ENCODE results near the gene FYCO1. TPM values are rescaled to one million over a fixed set of nuclear protein-coding genes. Genes with fewer than 3 reads are reported as not detected.

Gene FYCO1
- total RNA-seq, 4 donors from 2014 or later = 38.2 to 66.6 (median 50.5) TPM

DNA sequence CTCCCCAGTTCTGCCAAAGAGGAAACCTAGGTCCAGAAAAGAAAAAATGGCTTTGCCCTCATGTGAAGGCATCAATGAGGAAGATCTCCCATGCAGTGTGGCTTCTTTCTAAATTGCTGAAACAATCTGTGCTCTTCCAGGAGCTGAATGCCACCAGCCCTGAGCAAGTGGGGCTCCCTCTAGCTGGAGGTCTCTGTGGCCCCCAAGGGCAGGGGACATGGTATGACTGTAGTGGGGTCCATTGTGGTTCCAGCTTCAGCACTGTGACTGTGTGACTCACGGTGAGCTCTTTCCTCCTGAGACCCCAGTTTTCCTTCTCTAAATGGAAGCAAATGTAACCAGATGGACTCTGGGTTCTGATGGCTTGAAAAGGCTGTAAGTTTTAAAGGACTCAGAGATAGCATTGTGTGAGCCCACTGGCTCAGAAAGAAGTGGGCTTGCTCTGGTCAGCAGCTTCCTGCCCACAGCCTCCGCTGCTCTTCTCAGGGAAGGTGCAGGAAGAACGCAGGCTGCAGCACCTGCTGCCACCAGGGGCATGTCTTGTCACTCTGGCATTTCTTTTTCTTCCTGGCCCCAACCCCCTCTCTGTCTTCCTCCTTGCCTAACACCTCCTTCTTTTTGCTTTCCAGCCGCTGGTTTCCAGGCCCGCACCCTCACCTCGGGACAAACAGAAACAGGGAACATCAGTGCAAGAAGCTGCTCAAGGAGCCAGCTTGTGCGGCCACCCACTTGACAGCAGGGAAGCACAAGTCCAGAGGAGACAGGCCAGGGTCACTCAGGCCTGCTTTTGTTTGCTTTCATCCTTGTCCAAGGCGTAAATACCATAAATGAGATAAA lies 58.2 kb downstream of the FYCO1 start:
- Histone ChIP-seq H3K9me3 (no peaks in the 10 kb centered on the region), H3K27me3 (no peaks in the 10 kb centered on the region)

DNA sequence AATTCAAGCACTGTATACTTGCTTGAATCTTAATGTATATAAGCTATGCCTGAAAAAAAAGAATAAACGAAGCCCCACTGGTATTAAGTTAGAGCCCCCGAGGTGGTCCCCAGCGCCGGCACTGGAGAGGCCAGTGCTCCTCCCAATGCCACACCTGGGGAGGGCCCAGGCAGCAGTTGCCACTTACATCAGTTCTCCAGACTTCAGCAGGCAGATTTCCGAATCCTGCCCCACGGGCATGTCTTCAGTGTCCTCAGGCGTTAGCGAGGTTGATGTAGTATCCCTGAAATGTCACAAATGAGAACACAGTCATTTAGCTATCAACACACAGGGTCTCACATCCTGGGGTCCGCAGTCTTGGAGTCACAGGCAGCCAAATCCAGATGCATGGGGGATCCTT lies 59.4 kb downstream of the FYCO1 start:
- Histone ChIP-seq H3K27ac (no peak overlapping the region), H3K9me3 (no peaks in the 10 kb centered on the region), H3K36me3 (peaks cover 41 to 42% of the 10 kb centered on the region in 2 donors), H3K4me1 (peaks cover 19 to 24% of the 10 kb centered on the region in 2 donors), H3K4me3 (replicated peaks in 1 of 3) (no peak overlapping the region), H3K27me3 (no peaks in the 10 kb centered on the region)
- no peak for DNase-seq
- intact Hi-C loops (cut with DNase I) = no loop called here
- TF ChIP-seq POLR2A (IDR thresholded peaks at IDR 0.05) = no peak
- TF ChIP-seq, protein P1, sequence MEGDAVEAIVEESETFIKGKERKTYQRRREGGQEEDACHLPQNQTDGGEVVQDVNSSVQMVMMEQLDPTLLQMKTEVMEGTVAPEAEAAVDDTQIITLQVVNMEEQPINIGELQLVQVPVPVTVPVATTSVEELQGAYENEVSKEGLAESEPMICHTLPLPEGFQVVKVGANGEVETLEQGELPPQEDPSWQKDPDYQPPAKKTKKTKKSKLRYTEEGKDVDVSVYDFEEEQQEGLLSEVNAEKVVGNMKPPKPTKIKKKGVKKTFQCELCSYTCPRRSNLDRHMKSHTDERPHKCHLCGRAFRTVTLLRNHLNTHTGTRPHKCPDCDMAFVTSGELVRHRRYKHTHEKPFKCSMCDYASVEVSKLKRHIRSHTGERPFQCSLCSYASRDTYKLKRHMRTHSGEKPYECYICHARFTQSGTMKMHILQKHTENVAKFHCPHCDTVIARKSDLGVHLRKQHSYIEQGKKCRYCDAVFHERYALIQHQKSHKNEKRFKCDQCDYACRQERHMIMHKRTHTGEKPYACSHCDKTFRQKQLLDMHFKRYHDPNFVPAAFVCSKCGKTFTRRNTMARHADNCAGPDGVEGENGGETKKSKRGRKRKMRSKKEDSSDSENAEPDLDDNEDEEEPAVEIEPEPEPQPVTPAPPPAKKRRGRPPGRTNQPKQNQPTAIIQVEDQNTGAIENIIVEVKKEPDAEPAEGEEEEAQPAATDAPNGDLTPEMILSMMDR (IDR thresholded peaks at IDR 0.05) = no peak
- 88 to 93% methylated on average over 9 of the region's 9 CpGs for WGBS, 2 donors

More for the DNA sequence above, 58.2 kb downstream of the FYCO1 start:
- H3K36me3 ChIP-seq = peaks cover 34 to 36% of the 10 kb centered on the region in 2 donors
- no peak overlapping the region for H3K27ac ChIP-seq
- WGBS, 2 donors = 84 to 87% methylated on average over 8 of the region's 8 CpGs
- H3K4me3 ChIP-seq (replicated peaks in 1 of 3) = no peak overlapping the region
- TF ChIP-seq POLR2A (IDR thresholded peaks at IDR 0.05) = no peak
- TF ChIP-seq, protein P1 (IDR thresholded peaks at IDR 0.05) = no peak
- DNase-seq = no peak
- H3K4me1 ChIP-seq = peaks cover 19 to 24% of the 10 kb centered on the region in 2 donors
- intact Hi-C loops (cut with DNase I) = loop anchor here (2.0 kb wide), 1 partner anchor 141 kb away; no protein-coding TSS in a partner anchor

DNA sequence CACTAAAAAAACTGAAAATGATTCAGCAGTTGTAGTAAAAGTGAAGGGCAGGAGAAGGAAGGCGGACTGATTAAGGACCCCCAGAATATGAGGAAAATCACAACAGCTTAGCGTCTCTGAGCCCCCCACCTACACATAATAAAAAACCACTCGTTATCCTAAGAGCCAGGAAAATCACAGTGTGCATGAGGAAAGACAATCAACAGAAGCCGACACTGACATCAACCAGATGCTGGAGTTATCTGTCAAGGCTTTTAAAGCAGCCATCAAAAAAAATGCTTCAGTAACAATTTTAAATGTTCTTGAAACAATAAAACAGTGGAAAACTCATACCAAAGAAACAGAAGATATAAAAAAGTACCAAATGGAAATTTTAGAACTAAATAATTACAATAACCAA lies 62.0 kb downstream of the FYCO1 start:
- H3K4me3 ChIP-seq (replicated peaks in 1 of 3) = no peak overlapping the region
- DNase-seq = no peak
- 89 to 96% methylated on average over 4 of the region's 4 CpGs for WGBS, 2 donors
- no peak overlapping the region for H3K27ac ChIP-seq
- intact Hi-C loops (cut with DNase I) = no loop called here
- peaks cover 68% of the 10 kb centered on the region in 2 donors for H3K36me3 ChIP-seq
- TF ChIP-seq, protein P1 (IDR thresholded peaks at IDR 0.05) = no peak
- TF ChIP-seq POLR2A (IDR thresholded peaks at IDR 0.05) = no peak
- no peaks in the 10 kb centered on the region for H3K27me3 ChIP-seq
- H3K9me3 ChIP-seq = no peaks in the 10 kb centered on the region
- H3K4me1 ChIP-seq = no peaks in the 10 kb centered on the region

DNA sequence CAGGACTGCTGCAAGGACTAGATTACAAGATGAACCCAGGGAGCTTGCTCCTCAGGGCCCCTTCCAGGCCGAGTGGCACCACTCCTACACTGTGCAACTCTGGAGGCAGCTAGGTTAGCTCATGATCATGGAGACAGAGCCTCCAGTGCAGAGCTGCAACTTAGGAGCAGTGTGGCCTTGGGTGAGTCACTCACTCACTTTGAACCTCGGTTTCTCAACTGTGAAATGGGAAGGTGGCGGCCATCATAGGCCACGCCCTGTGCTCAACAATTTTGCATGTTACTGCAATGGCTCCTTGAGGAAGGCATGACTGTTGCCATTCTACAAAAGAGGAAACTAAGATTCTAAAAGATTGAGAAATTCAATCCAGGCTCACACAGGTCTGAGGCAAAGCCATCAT lies 63.5 kb downstream of the FYCO1 start:
- no peak for DNase-seq
- no peaks in the 10 kb centered on the region for H3K9me3 ChIP-seq
- 95 to 98% methylated on average over 3 to 4 of the region's 4 CpGs for WGBS, 2 donors
- H3K4me3 ChIP-seq (replicated peaks in 1 of 3) = no peak overlapping the region
- peaks cover 72 to 76% of the 10 kb centered on the region in 2 donors for H3K36me3 ChIP-seq
- TF ChIP-seq POLR2A (IDR thresholded peaks at IDR 0.05) = no peak
- TF ChIP-seq, protein P1 (IDR thresholded peaks at IDR 0.05) = no peak
- no peaks in the 10 kb centered on the region for H3K27me3 ChIP-seq
- H3K27ac ChIP-seq = no peak overlapping the region
- H3K4me1 ChIP-seq = no peaks in the 10 kb centered on the region
- intact Hi-C loops (cut with DNase I) = no loop called here

DNA sequence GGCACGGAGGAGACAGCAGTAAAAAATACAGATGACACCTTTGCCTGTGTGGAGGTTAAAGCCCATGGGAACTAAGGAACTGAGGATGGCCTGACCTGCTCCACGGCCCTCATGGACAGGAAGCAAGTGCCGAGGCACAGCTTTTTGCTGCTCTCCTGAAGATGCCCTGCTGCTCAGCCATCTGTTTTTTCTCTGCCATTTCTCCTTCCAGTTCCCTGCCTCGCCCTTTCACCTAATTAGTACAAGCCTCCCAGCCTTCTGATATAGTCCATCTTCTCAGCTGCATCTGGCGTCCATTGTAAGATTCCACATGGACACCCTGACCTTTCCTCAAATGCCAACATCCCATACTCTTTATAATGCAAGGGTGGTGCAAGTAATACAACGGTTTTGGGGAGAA lies 64.1 kb downstream of the FYCO1 start:
- intact Hi-C loops (cut with DNase I) = no loop called here
- DNase-seq = no peak
- H3K27me3 ChIP-seq = no peaks in the 10 kb centered on the region
- TF ChIP-seq, protein P1 (IDR thresholded peaks at IDR 0.05) = no peak
- TF ChIP-seq POLR2A (IDR thresholded peaks at IDR 0.05) = no peak
- H3K36me3 ChIP-seq = peaks cover 68 to 74% of the 10 kb centered on the region in 2 donors
- H3K4me1 ChIP-seq = no peaks in the 10 kb centered on the region
- no peak overlapping the region for H3K27ac ChIP-seq
- H3K4me3 ChIP-seq (replicated peaks in 1 of 3) = no peak overlapping the region
- 91 to 94% methylated on average over 6 of the region's 6 CpGs for WGBS, 2 donors
- no peaks in the 10 kb centered on the region for H3K9me3 ChIP-seq

Measured in thyroid gland (tissue), 4 donors.